Breast epithelium (tissue), 4 donors: ENCODE measurements around the gene ACOT13. TPM values are rescaled to one million over a fixed set of nuclear protein-coding genes. Genes with fewer than 3 reads are reported as not detected.
"Not testable (repeated sequence)": the region's sequence is repeated elsewhere in the genome, so short reads cannot be mapped to it uniquely, and the experiment has no call there.

Source experiments
- DNase-seq, 2 donors: peaks; one replicate each; pipeline ENCODE4 v3.0.0-alpha.2; 2019; ENCODE audit warnings: low spot score in 2 of 2
- H3K27ac ChIP-seq, 2 donors: fragments of 200-600 bp; sonication (generic) in 1 of 2; one replicate each; pipeline ENCODE4 v1.5.1; 2016 to 2019; ENCODE audit warnings: mild to moderate bottlenecking in 1 of 2
- H3K27me3 ChIP-seq, 2 donors: fragments of 200-600 bp; sonication (generic) in 1 of 2; one replicate each; pipeline versions ENCODE4 v1.5.1 to v1.6.0; 2017 to 2019; ENCODE audit warnings: control low read depth in 1 of 2, mild to moderate bottlenecking in 1 of 2
- H3K36me3 ChIP-seq: fragments of 200-600 bp; one replicate; pipeline ENCODE4 v1.5.1; 2019
- H3K4me1 ChIP-seq, 2 donors: fragments of 200-600 bp; sonication (generic); one replicate each; pipeline ENCODE4 v1.5.1; 2016 to 2019; ENCODE audit warnings: control low read depth in 1 of 2
- H3K4me3 ChIP-seq, 3 donors: fragments of 200-600 bp; sonication (generic); 1 replicate in 2 of 3; 2 replicates in 1 of 3; pipeline ENCODE4 v1.5.1; 2016 to 2019; ENCODE audit warnings: mild to moderate bottlenecking in 3 of 3, moderate library complexity in 2 of 3
- H3K9me3 ChIP-seq, 2 donors: fragments of 200-600 bp; sonication (generic) in 1 of 2; one replicate each; pipeline ENCODE4 v1.5.1; 2016 to 2019; ENCODE audit warnings: control low read depth in 1 of 2
- POLR2A ChIP-seq: fragments of 450-650 bp; IDR thresholded peaks from one replicate; pipeline ENCODE4 v1.6.1; 2016; ENCODE audit warnings: antibody characterized with exemption, mild to moderate bottlenecking, moderate library complexity
- POLR2AphosphoS5 ChIP-seq, 3 donors: sonication (generic); formaldehyde crosslinking; IDR thresholded peaks; one replicate each; pipeline ENCODE4 v1.6.1; 2017; ENCODE audit warnings: antibody characterized with exemption in 3 of 3
- intact Hi-C: fragments of 100-400 bp; cut with DNase I; formaldehyde crosslinking; loops from one replicate; pipeline ENCODE4 v1.15.1; 2023; ENCODE audit warnings: low total_unique reads
- total RNA-seq, 3 donors: library from RNA; depleted of rRNA; stranded (reverse); fragments of >200 nt; gene quantifications; one replicate each; pipeline ENCODE4 v1.1.0, GENCODE V29; 2016
- TF ChIP-seq, protein P1 (sequence below), 3 donors: fragments of 450-650 bp; IDR thresholded peaks; one replicate each; pipeline ENCODE4 v1.5.1; 2016 to 2017; ENCODE audit warnings: antibody characterized with exemption in 3 of 3, mild to moderate bottlenecking in 3 of 3, moderate library complexity in 3 of 3

Gene ACOT13
- total RNA-seq, 3 donors from 2014 or later, result 6.3 to 12.0 (median 8.2) TPM

DNA sequence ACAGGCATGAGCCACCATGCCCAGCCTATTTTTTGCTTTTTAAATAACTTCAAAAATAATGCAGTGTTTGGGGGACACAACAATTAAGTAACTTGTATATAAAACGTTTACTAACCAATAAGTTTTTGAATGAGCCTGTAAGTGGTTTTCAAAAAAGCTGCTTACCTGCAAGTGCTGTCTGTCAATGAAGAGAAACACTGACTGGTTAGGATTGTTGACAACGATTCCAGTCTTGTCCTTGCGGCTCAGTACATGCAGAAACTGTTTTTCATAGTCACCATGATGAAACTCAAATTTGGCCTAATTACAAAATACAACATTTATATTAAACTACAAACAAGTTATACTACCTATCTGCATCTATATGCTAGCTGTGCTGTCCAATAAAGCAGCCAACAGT lies 41.7 kb downstream of the ACOT13 start:
- TF ChIP-seq, protein P1, sequence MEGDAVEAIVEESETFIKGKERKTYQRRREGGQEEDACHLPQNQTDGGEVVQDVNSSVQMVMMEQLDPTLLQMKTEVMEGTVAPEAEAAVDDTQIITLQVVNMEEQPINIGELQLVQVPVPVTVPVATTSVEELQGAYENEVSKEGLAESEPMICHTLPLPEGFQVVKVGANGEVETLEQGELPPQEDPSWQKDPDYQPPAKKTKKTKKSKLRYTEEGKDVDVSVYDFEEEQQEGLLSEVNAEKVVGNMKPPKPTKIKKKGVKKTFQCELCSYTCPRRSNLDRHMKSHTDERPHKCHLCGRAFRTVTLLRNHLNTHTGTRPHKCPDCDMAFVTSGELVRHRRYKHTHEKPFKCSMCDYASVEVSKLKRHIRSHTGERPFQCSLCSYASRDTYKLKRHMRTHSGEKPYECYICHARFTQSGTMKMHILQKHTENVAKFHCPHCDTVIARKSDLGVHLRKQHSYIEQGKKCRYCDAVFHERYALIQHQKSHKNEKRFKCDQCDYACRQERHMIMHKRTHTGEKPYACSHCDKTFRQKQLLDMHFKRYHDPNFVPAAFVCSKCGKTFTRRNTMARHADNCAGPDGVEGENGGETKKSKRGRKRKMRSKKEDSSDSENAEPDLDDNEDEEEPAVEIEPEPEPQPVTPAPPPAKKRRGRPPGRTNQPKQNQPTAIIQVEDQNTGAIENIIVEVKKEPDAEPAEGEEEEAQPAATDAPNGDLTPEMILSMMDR (IDR thresholded peaks at IDR 0.05), result no peak
- TF ChIP-seq POLR2AphosphoS5 (IDR thresholded peaks at IDR 0.05) (no peak), POLR2A (no peak)
- peak overlapping the region in 1 of 2 donors; percentile 14 for H3K27ac ChIP-seq
- H3K27me3 ChIP-seq, result no peaks in the 10 kb centered on the region

GRCh38 chr6:24709014-24709711 lies 42.3 kb downstream of the ACOT13 start:
- no peaks in the 10 kb centered on the region for H3K27me3 ChIP-seq
- no peak overlapping the region for H3K4me3 ChIP-seq
- peak overlapping the region in 1 of 2 donors; percentile 14 for H3K27ac ChIP-seq
- intact Hi-C loops, result no loop called here
- H3K4me1 ChIP-seq, result peaks cover 0 to 14% of the 10 kb centered on the region in 2 donors
- H3K9me3 ChIP-seq, result no peaks in the 10 kb centered on the region
- no peak for TF ChIP-seq POLR2AphosphoS5 (IDR thresholded peaks at IDR 0.05)
- TF ChIP-seq, protein P1 (IDR thresholded peaks at IDR 0.05), result no peak
- TF ChIP-seq POLR2A, result no peak
- H3K36me3 ChIP-seq, result peaks cover 11% of the 10 kb centered on the region
- DNase-seq, result no peak

More for the DNA sequence above, 41.7 kb downstream of the ACOT13 start:
- intact Hi-C loops, result no loop called here
- DNase-seq, result no peak
- H3K9me3 ChIP-seq, result no peaks in the 10 kb centered on the region
- H3K36me3 ChIP-seq, result peaks cover 12% of the 10 kb centered on the region
- peaks cover 0 to 9% of the 10 kb centered on the region in 2 donors for H3K4me1 ChIP-seq
- no peak overlapping the region for H3K4me3 ChIP-seq

- intact Hi-C loops, result loop anchor here (5.0 kb wide), 1 partner anchor 962 kb away; no protein-coding TSS in a partner anchor
- Histone ChIP-seq H3K27ac (no peak overlapping the region), H3K9me3 (no peaks in the 10 kb centered on the region), H3K27me3 (no peaks in the 10 kb centered on the region), H3K4me1 (peaks cover 0 to 14% of the 10 kb centered on the region in 2 donors), H3K4me3 (no peak overlapping the region), H3K36me3 (peaks cover 4% of the 10 kb centered on the region)
- DNase-seq, result no peak
- TF ChIP-seq POLR2A, result no peak
- TF ChIP-seq, protein P1 (IDR thresholded peaks at IDR 0.05), result no peak
- no peak for TF ChIP-seq POLR2AphosphoS5 (IDR thresholded peaks at IDR 0.05)
Measured at GRCh38 chr6:24710519-24711303, 43.8 kb downstream of the ACOT13 start.

DNA sequence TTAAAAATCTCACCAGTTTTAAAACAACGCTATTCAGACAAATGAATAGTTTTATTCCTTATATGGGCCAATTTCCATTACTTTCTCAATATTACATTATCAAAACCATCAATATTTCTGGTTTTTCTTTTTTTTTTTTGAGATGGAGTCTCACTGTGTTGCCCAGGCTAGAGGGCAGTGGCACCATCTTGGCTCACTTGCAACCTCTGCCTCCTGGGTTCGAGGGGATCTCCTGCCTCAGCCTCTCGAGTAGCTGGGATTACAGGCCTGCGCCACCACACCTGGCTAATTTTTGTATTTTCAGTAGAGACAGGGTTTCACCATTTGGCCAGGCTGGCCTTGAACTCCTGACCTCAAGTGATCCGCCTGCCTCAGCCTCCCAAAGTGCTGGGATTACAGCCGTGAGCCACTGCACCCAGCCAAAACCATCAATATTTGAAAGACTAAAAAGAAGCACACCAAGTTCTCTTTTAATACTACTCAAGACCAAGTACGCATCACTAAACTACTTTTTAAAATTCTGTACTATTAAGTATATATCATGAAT lies 49.8 kb downstream of the ACOT13 start:
- H3K36me3 ChIP-seq, DNase-seq, H3K9me3 ChIP-seq, intact Hi-C loops, H3K27me3 ChIP-seq: not testable (repeated sequence)
- H3K4me1 ChIP-seq, result peaks cover 0 to 14% of the 10 kb centered on the region in 2 donors
- H3K27ac ChIP-seq, result peak overlapping the region in 1 of 2 donors; percentile 100
- peak overlapping the region; percentile 80 to 96 (median 88) for H3K4me3 ChIP-seq

DNA sequence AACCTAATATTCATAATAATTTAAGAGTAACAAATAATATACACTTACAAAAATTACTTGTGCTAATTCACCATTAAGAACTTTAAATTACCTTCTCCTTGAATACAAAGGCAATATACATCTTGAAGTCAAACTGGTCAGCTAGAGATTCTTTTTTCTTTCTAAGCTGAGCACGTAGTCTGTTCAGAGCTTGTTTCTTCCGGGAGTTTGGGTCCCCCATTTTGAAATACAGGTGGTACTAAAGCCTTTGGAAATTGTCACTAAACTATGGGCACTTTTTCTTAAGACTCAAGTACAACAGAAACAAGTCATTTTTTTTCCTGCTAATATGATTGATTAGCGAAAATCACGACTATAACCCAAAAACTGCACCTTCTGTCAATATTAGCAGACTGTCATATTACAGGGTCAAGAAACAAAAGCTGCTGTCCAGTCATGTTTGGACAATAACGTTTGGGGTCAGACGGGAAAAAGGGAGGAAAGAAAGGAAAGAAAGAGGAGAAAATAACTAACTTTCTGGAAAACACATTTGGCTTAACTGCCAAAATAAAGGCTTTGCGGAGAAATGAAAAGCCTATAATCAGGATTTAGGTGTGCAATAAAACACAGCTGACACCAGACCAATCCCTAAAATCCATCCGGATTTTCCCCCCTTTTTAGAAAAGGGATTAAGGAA lies 51.7 kb downstream of the ACOT13 start:
- intact Hi-C loops, result no loop called here
- H3K9me3 ChIP-seq, result no peaks in the 10 kb centered on the region
- H3K4me1 ChIP-seq, result peaks cover 0 to 5% of the 10 kb centered on the region in 2 donors
- no peaks in the 10 kb centered on the region for H3K27me3 ChIP-seq
- H3K36me3 ChIP-seq, result no peaks in the 10 kb centered on the region
- TF ChIP-seq POLR2A (no peak), POLR2AphosphoS5 (IDR thresholded peaks at IDR 0.05) (no peak)
- TF ChIP-seq, protein P1 (IDR thresholded peaks at IDR 0.05), result no peak
- peak overlapping the region; percentile 10 to 100 for H3K27ac ChIP-seq
- peak overlapping the region; percentile 80 to 96 (median 88) for H3K4me3 ChIP-seq
- no peak for DNase-seq
